ENCODE data around the gene GLIS2.
A peak's percentile ranks its signal among the peaks of the same experiment; 100 is the strongest.

The GLIS2 gene

DNA sequence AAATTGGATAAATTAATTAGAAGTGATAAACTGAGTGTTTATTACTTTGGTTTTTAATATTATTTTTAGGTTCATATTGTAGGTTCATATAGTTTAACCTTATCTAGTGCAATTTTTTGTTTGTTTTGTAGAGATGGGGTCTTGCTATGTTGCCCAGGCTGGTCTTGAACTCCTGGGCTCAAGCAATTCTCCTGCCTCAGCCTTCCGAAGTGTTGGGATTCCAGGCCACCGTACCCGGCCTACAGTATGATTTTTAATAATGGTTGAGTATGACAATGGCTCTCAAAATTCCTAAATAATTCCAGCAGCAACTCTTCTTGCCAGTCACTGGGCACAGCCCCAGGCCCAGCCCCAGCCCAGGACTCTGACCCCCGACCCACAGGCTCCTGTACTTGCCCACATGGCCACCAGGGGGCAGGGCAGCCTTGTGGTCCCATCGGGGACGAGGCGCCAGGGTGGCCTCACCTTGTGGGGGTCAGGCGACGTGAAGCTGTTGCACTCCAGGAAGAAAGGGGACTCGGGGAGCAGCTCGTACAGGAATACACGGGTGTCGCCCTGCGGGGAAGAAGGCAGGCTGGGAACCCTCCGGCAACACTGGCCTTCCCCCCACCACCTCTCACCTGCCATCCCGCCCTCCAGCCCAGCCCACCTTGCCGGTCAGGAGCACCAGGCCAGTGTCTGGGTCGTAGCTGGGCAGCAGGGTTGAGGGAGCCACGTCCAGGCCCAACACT lies 43.1 kb downstream of the GLIS2 start:
- peaks cover 10% of the 10 kb centered on the region for H3K36me3 ChIP-seq
- TF ChIP-seq, protein P1, sequence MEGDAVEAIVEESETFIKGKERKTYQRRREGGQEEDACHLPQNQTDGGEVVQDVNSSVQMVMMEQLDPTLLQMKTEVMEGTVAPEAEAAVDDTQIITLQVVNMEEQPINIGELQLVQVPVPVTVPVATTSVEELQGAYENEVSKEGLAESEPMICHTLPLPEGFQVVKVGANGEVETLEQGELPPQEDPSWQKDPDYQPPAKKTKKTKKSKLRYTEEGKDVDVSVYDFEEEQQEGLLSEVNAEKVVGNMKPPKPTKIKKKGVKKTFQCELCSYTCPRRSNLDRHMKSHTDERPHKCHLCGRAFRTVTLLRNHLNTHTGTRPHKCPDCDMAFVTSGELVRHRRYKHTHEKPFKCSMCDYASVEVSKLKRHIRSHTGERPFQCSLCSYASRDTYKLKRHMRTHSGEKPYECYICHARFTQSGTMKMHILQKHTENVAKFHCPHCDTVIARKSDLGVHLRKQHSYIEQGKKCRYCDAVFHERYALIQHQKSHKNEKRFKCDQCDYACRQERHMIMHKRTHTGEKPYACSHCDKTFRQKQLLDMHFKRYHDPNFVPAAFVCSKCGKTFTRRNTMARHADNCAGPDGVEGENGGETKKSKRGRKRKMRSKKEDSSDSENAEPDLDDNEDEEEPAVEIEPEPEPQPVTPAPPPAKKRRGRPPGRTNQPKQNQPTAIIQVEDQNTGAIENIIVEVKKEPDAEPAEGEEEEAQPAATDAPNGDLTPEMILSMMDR (IDR thresholded peaks at IDR 0.05; ENCODE audit: low read depth, low read length) = peak; percentile 86

GRCh38 chr16:4359914-4360313 lies 44.0 kb downstream of the GLIS2 start:
- peaks cover 10% of the 10 kb centered on the region for H3K36me3 ChIP-seq
- H3K4me3 ChIP-seq (ENCODE audit: low read depth, low read length) = no peak overlapping the region
- no peak for DNase-seq
- H3K9me3 ChIP-seq (ENCODE audit: severe bottlenecking) = no peaks in the 10 kb centered on the region
- no peaks in the 10 kb centered on the region for H3K27me3 ChIP-seq (ENCODE audit: insufficient read depth, low read depth, severe bottlenecking)
- H3K27ac ChIP-seq = no peak overlapping the region
- TF ChIP-seq, protein P1 (IDR thresholded peaks at IDR 0.05; ENCODE audit: low read depth, low read length) = no peak

More for the DNA sequence above, 43.1 kb downstream of the GLIS2 start:
- Histone ChIP-seq H3K4me3 (ENCODE audit: low read depth, low read length) (no peak overlapping the region), H3K9me3 (ENCODE audit: severe bottlenecking) (no peaks in the 10 kb centered on the region), H3K27ac (peak overlapping the region; percentile 31; the same call in 1 of the 2 replicates), H3K27me3 (ENCODE audit: insufficient read depth, low read depth, severe bottlenecking) (no peaks in the 10 kb centered on the region)
- DNase-seq = peak; percentile 73

DNA sequence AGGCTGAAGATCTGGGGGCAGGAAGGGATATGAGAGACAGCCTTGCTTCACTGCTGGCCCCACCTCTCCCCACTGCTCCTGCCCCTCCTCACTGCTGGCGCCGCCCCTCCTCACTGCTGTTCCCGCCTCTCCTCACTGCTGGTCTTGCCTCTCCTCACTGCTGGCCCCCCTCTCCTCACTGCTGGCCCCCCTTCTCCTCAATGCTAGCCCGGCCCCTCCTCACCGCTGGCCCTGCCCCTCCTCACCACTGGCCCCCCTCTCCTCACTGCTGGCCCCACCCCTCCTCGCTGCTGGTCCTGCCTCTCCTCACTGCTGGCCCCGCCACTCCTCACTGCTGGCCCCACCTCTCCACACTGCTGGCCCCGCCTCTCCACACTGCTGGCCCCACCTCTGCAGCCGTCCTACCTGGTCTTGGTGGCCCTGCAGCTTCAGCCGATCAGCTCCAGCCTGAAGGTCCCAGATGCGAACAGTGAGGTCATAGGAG lies 44.7 kb downstream of the GLIS2 start:
- H3K27ac ChIP-seq = peak overlapping the region; percentile 40; the same call in 1 of the 2 replicates
- peaks cover 10% of the 10 kb centered on the region for H3K36me3 ChIP-seq
- no peaks in the 10 kb centered on the region for H3K9me3 ChIP-seq (ENCODE audit: severe bottlenecking)
- TF ChIP-seq, protein P1 (IDR thresholded peaks at IDR 0.05; ENCODE audit: low read depth, low read length) = no peak
- no peak overlapping the region for H3K4me3 ChIP-seq (ENCODE audit: low read depth, low read length)
- DNase-seq = peak; percentile 90
- H3K27me3 ChIP-seq (ENCODE audit: insufficient read depth, low read depth, severe bottlenecking) = no peaks in the 10 kb centered on the region

DNA sequence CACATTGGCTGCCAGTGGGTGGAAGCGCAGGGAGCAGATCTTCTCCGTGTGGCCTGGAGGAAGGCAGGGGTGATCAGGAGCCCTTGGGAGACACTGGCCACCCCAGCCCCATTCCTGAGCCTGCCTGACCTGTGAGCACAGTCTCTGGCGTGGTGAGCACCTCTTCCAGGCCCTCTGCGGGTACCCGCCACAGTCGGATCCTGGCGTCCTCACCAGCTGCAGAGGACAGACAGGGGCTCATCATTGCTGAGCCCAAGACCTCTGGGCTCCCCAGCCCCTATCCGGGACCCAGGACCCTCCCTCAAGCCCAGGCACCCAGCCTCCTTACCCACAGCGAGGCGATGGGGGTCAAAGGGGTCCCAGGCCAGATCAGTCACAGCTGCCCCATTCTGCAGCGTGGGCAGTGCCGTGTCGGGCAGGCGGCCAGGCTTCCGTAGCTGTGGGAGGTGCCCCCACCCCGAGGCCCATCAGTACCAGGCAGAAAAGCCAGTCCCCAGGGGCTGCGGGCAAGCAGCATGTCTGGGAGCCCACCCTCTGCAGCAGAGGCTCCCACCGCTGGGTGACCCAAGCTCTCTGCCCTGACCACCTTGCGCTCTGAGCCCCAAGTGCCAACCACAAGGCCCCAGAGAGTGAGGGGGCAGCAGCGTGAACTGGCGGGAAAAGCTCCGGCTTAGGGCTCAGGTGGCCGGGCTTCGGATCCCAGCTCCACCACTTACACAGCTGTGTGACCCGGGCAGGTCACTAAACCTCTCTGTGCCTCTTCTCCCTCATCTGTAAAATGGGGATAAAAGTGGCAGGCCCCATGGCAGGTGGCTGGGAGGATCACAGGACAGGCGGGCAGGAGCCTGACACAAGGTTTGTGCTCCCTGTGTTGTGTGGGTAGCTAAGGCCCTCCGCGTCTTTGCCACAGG lies 45.4 kb downstream of the GLIS2 start:
- Histone ChIP-seq H3K4me3 (ENCODE audit: low read depth, low read length) (no peak overlapping the region), H3K36me3 (peaks cover 10% of the 10 kb centered on the region), H3K9me3 (ENCODE audit: severe bottlenecking) (no peaks in the 10 kb centered on the region), H3K27me3 (ENCODE audit: insufficient read depth, low read depth, severe bottlenecking) (no peaks in the 10 kb centered on the region), H3K27ac (peak overlapping the region; percentile 40; the same call in 1 of the 2 replicates)
- TF ChIP-seq, protein P1 (IDR thresholded peaks at IDR 0.05; ENCODE audit: low read depth, low read length) = no peak
- DNase-seq = no peak

DNA sequence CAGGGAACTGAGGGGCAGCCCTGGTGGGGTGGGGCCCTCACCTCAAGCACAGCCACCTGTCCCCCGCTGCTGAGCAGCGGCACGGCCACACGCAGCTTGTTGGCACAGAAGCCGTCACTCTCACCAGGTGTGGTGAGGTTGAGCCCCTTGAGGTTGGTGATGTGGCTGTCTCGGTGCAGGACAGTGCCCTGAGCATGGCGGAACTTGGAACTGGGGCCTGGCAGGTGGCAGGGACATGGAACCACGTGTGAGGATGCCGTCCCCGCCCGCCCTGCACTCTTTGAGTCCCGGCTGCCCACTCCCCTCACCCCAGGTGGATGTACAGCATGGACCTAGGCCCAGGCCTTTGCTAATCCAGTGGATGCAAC lies 46.1 kb downstream of the GLIS2 start:
- Histone ChIP-seq H3K9me3 (ENCODE audit: severe bottlenecking) (no peaks in the 10 kb centered on the region), H3K27me3 (ENCODE audit: insufficient read depth, low read depth, severe bottlenecking) (no peaks in the 10 kb centered on the region), H3K27ac (no peak overlapping the region), H3K36me3 (peaks cover 10% of the 10 kb centered on the region), H3K4me3 (ENCODE audit: low read depth, low read length) (no peak overlapping the region)
- no peak for DNase-seq
- TF ChIP-seq, protein P1 (IDR thresholded peaks at IDR 0.05; ENCODE audit: low read depth, low read length) = no peak

Data from WERI-Rb-1 (cell line).